ENCODE data around the gene FGF22.

Gene FGF22

DNA sequence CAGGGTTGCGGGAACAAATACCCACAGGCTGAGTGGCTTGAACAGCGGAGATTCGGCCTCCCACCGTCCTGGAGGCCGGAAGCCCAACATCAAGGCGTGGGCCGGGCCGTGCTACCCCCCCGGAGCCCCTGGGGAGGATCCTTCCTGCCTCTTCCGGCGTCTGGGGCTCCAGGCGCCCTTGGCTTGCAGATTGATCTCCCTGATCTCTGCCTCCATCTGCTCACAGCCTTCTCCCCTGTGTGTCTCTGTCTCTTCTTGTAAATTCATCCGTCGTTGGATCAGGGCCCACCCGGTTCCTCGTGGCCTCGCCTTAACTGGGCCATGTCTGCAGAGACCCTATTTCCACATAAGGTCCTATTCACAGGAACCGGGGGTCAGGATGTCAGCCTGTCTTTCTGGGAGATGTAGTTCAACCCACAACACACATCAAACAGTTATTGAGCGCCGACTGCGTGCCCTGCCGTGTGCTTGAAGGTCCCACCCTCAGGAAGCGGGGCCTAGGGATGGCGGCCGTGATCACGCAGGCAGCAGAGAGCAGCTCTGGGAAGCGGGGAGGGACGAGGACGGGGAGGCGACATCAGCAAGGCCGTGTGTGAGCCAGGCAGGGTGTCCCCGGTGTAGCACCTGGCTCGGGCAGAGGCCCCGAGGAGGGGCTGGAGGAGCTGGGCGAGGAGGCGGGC is 28.7 kb upstream of the FGF22 start:
- Histone ChIP-seq H3K4me1 (ENCODE audit: control insufficient read depth, insufficient read depth, low read length) (no peaks in the 10 kb centered on the region), H3K27me3 (ENCODE audit: control insufficient read depth, insufficient read depth, low read length) (no peaks in the 10 kb centered on the region), H3K4me3 (ENCODE audit: low read length) (no peak overlapping the region), H3K27ac (ENCODE audit: low read depth, low read length) (no peak overlapping the region), H3K9ac (ENCODE audit: low read length) (no peak overlapping the region), H3K36me3 (ENCODE audit: control insufficient read depth, insufficient read depth, low read length) (no peaks in the 10 kb centered on the region)

DNA sequence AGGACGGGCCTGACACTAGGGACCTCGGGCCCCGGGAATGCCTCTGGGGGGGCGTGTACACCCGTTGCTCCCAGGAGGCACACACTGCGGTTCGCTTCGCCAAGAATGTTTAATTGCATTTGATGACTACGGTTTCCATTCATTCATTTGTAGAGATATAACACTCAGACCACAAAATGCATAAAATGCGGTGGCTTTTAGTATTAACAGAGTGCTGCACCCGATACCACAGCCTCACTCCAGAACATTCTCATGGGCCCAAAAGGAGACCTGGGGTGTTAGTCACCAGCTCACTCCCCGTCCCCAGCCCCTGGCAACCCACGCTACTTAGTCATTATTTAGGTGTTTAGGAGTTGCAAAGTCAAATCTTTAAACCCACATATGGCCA is 28.2 kb upstream of the FGF22 start:
- no peaks in the 10 kb centered on the region for H3K4me1 ChIP-seq (ENCODE audit: control insufficient read depth, insufficient read depth, low read length)
- no peaks in the 10 kb centered on the region for H3K27me3 ChIP-seq (ENCODE audit: control insufficient read depth, insufficient read depth, low read length)
- H3K9ac ChIP-seq (ENCODE audit: low read length): no peak overlapping the region
- no peak overlapping the region for H3K4me3 ChIP-seq (ENCODE audit: low read length)
- no peaks in the 10 kb centered on the region for H3K36me3 ChIP-seq (ENCODE audit: control insufficient read depth, insufficient read depth, low read length)
- H3K27ac ChIP-seq (ENCODE audit: low read depth, low read length): no peak overlapping the region

DNA sequence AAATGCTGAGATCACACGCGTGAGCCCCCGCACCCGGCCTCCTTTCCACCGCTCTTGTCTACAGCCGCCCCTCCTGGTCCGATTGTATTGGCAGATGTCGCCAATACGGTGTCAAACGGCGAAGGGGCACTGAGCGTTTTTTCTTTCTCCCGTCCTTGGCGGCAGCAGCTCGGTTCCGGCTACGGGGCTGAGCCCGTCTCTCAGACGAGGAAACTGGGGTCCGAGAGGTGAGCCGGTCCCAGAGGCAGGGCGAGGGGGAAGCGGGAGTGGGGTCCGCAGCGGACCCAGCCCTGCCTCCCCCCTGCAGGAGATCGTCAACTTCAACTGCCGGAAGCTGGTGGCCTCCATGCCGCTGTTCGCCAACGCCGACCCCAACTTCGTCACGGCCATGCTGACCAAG is 26.7 kb upstream of the FGF22 start:
- no peak overlapping the region for H3K9ac ChIP-seq (ENCODE audit: low read length)
- H3K36me3 ChIP-seq (ENCODE audit: control insufficient read depth, insufficient read depth, low read length): no peaks in the 10 kb centered on the region
- H3K4me1 ChIP-seq (ENCODE audit: control insufficient read depth, insufficient read depth, low read length): no peaks in the 10 kb centered on the region
- no peak overlapping the region for H3K27ac ChIP-seq (ENCODE audit: low read depth, low read length)
- no peaks in the 10 kb centered on the region for H3K27me3 ChIP-seq (ENCODE audit: control insufficient read depth, insufficient read depth, low read length)
- H3K4me3 ChIP-seq (ENCODE audit: low read length): no peak overlapping the region

DNA sequence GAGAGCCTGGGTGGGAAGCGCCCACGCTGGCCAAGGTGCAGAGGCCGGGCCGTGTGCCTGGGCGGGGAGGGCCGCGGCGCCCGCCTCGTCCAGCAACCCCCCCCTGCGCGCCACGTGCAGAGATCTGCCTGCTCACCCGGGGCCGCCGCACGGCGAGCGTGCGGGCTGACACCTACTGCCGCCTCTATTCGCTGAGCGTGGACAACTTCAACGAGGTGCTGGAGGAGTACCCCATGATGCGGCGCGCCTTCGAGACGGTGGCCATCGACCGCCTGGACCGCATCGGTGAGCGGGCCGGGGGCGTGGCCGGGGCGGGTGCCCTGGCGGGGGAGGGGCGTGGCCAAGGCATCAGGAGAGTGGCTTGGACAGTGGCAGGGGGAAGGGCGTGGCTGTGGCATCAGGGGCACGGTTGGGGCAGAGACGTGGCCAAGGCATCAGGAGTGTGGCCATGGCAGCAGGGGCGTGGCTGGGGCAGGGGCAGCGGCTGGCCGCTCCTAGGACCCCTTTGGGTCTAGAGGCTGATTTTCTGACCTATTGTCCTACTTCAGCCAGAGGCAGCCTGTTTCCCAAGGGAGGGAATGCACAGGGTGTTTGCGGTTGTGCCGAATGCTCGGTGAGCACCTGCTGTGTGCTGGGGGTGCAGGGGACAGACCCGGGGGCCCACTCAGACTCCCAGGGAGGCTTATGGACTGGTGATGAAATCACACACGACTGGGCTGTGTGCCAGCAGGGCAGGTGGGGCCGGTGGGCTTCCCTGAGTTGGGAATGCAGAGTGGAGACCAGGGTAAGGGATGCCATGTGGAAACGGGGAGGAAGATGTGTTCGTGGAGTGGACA is 25.7 kb upstream of the FGF22 start:
- Histone ChIP-seq H3K27ac (ENCODE audit: low read depth, low read length) (no peak overlapping the region), H3K27me3 (ENCODE audit: control insufficient read depth, insufficient read depth, low read length) (no peaks in the 10 kb centered on the region), H3K9ac (ENCODE audit: low read length) (no peak overlapping the region), H3K4me3 (ENCODE audit: low read length) (no peak overlapping the region), H3K36me3 (ENCODE audit: control insufficient read depth, insufficient read depth, low read length) (peaks cover 5% of the 10 kb centered on the region), H3K4me1 (ENCODE audit: control insufficient read depth, insufficient read depth, low read length) (no peaks in the 10 kb centered on the region)

DNA sequence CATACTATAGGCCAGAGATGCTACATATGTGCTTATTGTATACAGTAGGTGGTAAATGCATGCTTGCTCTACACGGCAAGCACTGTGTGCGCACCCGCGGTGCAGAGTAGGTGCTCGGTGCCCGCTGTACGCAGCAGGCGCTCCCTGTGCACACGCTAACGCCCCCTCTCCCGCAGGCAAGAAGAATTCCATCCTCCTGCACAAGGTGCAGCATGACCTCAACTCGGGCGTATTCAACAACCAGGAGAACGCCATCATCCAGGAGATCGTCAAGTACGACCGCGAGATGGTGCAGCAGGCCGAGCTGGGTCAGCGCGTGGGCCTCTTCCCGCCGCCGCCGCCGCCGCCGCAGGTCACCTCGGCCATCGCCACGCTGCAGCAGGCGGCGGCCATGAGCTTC is 24.1 kb upstream of the FGF22 start:
- Histone ChIP-seq H3K4me1 (ENCODE audit: control insufficient read depth, insufficient read depth, low read length) (no peaks in the 10 kb centered on the region), H3K9ac (ENCODE audit: low read length) (no peak overlapping the region), H3K27me3 (ENCODE audit: control insufficient read depth, insufficient read depth, low read length) (no peaks in the 10 kb centered on the region), H3K4me3 (ENCODE audit: low read length) (no peak overlapping the region), H3K27ac (ENCODE audit: low read depth, low read length) (no peak overlapping the region), H3K36me3 (ENCODE audit: control insufficient read depth, insufficient read depth, low read length) (peaks cover 12% of the 10 kb centered on the region)

DNA sequence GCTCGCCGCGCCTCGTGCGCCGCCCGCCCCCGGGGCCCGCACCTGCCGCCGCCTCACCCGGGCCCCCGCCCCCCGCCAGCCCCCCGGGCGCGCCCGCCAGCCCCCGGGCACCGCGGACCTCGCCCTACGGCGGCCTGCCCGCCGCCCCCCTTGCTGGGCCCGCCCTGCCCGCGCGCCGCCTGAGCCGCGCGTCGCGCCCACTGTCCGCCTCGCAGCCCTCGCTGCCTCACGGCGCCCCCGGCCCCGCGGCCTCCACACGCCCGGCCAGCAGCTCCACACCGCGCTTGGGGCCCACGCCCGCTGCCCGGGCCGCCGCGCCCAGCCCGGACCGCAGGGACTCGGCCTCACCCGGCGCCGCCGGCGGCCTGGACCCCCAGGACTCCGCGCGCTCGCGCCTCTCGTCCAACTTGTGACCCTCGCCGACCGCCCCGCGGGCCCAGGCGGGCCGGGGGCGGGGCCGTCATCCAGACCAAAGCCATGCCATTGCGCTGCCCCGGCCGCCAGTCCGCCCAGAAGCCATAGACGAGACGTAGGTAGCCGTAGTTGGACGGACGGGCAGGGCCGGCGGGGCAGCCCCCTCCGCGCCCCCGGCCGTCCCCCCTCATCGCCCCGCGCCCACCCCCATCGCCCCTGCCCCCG is 23.5 kb upstream of the FGF22 start:
- Histone ChIP-seq H3K27ac (ENCODE audit: low read depth, low read length) (no peak overlapping the region), H3K36me3 (ENCODE audit: control insufficient read depth, insufficient read depth, low read length) (peaks cover 12% of the 10 kb centered on the region), H3K27me3 (ENCODE audit: control insufficient read depth, insufficient read depth, low read length) (no peaks in the 10 kb centered on the region), H3K4me1 (ENCODE audit: control insufficient read depth, insufficient read depth, low read length) (no peaks in the 10 kb centered on the region), H3K9ac (ENCODE audit: low read length) (no peak overlapping the region), H3K4me3 (ENCODE audit: low read length) (no peak overlapping the region)

DNA sequence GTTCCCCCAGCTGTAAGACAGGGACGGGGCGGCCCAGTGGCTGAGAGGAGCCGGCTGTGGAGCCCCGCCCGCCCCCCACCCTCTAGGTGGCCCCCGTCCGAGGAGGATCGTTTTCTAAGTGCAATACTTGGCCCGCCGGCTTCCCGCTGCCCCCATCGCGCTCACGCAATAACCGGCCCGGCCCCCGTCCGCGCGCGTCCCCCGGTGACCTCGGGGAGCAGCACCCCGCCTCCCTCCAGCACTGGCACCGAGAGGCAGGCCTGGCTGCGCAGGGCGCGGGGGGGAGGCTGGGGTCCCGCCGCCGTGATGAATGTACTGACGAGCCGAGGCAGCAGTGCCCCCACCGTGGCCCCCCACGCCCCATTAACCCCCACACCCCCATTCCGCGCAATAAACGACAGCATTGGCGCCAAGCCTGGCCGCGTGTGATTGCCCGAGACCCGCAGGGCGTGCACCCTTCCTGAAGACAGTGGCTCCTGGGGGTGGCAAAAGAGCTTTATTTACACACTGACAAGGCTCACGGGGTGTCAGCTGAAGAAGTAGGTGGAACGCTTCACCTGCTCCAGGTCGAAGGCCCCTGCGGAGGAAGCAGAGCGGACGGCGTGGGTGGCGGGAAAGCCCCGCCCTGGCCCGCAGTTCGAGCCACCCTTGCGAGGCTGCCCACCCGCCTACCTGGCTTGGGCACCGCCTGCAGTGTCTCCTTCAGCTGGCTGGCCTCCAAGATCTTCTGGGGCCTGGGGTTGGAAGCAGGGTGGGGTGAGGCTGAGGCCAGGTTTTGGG is 22.7 kb upstream of the FGF22 start:
- Histone ChIP-seq H3K27me3 (ENCODE audit: control insufficient read depth, insufficient read depth, low read length) (no peaks in the 10 kb centered on the region), H3K4me3 (ENCODE audit: low read length) (no peak overlapping the region), H3K27ac (ENCODE audit: low read depth, low read length) (no peak overlapping the region), H3K9ac (ENCODE audit: low read length) (no peak overlapping the region), H3K4me1 (ENCODE audit: control insufficient read depth, insufficient read depth, low read length) (no peaks in the 10 kb centered on the region), H3K36me3 (ENCODE audit: control insufficient read depth, insufficient read depth, low read length) (peaks cover 12% of the 10 kb centered on the region)

DNA sequence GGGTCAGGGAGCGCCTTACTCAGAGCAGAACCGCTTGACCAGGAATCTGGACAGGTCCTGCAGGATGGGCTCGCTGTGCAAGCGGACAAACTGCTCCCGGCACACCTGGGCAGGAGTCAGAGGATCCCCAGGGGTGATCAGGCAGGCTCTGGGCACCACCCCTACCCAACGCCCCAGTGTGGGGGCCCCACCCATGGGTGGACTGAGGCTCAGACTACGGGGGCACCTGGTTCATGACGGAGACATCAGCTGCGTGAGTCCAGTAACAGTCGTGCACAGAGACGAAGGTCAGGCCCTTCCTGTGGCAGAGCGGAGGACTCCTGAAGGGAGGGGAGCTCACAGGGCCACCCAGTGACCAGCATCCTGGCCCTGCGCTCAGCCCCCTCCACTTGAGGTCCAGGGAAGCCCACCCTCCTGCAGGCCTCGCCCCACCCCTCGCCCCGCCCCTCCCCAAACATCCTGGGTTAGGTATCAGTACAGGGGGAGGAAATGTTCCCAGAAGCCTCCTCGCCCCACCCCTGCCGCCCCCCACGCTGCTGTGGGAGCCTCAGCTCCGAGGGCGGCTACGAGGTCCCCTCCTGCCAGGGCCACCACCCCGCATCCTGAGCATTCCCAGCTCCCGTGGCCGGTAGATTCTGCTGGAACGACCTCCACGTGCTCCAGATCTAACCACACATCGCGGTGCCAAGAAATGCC is 22.0 kb upstream of the FGF22 start:
- Histone ChIP-seq H3K36me3 (ENCODE audit: control insufficient read depth, insufficient read depth, low read length) (peaks cover 12% of the 10 kb centered on the region), H3K4me3 (ENCODE audit: low read length) (no peak overlapping the region), H3K27ac (ENCODE audit: low read depth, low read length) (no peak overlapping the region), H3K9ac (ENCODE audit: low read length) (no peak overlapping the region), H3K4me1 (ENCODE audit: control insufficient read depth, insufficient read depth, low read length) (no peaks in the 10 kb centered on the region), H3K27me3 (ENCODE audit: control insufficient read depth, insufficient read depth, low read length) (no peaks in the 10 kb centered on the region)

DNA sequence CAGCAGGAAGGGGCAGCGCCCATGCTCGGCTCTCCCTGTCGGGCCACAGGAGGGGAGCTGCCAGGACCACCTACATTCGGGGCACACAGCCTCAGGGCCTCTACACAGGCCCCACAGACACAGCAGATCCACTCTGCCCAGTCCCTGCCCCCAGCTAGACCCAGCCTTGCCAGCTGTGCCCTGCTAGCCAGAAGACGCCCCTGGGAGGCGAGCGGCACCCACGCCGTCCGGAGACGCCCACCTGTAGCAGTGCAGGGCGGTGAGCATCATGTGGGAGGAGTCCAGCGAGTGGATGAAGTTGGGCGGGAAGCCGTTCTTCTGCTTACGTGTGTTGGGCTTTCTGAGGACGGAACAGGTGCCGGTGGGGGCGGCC is 21.4 kb upstream of the FGF22 start:
- no peaks in the 10 kb centered on the region for H3K27me3 ChIP-seq (ENCODE audit: control insufficient read depth, insufficient read depth, low read length)
- no peaks in the 10 kb centered on the region for H3K4me1 ChIP-seq (ENCODE audit: control insufficient read depth, insufficient read depth, low read length)
- peaks cover 12% of the 10 kb centered on the region for H3K36me3 ChIP-seq (ENCODE audit: control insufficient read depth, insufficient read depth, low read length)
- no peak overlapping the region for H3K9ac ChIP-seq (ENCODE audit: low read length)
- no peak overlapping the region for H3K27ac ChIP-seq (ENCODE audit: low read depth, low read length)
- no peak overlapping the region for H3K4me3 ChIP-seq (ENCODE audit: low read length)

DNA sequence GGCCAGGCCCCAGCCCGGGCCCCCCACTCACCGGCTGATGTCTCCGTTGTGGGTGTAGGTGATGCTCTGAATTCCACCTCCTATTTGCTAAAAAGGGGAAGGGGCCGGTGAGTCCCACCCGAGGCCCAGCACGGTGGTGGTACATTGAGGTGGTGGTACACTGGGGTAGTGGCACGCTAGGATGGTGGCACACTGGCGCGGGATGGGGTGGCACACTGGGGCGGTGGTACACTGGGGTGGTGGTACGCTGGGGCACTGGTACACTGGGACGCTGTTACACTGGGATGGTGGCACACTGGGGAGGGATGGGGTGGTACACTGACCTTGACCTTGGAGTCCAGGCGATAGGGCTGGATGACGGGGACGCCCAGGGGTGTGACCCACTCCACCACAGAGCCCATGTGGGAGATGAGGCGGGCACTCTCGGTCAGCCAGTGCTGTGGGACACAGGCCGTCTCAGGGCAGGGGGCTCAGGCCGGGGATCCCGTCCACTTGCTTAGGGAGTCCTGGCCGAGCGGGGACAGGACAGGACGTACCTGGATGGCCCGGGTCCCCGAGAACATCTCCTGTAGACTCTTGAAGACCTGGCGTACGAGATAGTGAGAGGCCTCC is 20.9 kb upstream of the FGF22 start:
- H3K4me1 ChIP-seq (ENCODE audit: control insufficient read depth, insufficient read depth, low read length): no peaks in the 10 kb centered on the region
- no peak overlapping the region for H3K27ac ChIP-seq (ENCODE audit: low read depth, low read length)
- H3K4me3 ChIP-seq (ENCODE audit: low read length): no peak overlapping the region
- H3K27me3 ChIP-seq (ENCODE audit: control insufficient read depth, insufficient read depth, low read length): no peaks in the 10 kb centered on the region
- peaks cover 12% of the 10 kb centered on the region for H3K36me3 ChIP-seq (ENCODE audit: control insufficient read depth, insufficient read depth, low read length)
- no peak overlapping the region for H3K9ac ChIP-seq (ENCODE audit: low read length)

DNA sequence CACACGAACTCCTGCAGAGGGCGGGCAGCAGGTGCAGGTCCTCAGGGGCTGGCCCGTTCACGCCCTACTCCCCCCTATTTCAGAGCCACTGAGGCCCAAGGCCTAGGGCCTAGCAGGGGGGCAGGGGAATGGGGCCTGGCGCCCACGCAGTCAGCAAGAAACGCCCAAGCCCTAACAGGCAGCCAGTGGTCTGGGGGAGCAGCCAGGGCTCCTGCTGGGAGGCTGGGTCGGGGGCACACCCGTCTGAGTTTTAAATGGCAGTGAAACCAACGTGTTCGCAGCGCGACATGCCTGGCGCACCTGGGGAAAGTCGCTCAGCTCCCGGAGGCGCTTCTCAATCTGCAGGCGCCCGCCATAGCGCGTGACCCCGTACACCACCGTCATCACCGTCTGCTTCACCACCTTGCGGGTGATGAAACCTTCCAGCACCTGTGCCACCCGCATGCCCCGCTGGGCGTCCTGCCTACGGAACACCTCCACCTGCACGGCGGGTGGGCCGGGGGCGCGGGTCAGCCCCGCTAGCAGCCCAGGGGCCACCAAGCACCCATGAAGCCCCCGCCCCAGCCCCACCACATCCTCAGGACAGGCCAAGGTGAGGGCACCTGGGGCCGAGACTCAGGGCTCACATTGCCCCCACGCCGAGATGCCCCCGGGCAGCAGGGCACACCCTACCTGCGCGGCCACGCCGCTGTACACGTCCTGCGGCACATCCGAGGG is 20.2 kb upstream of the FGF22 start:
- peaks cover 15% of the 10 kb centered on the region for H3K36me3 ChIP-seq (ENCODE audit: control insufficient read depth, insufficient read depth, low read length)
- no peak overlapping the region for H3K4me3 ChIP-seq (ENCODE audit: low read length)
- H3K27me3 ChIP-seq (ENCODE audit: control insufficient read depth, insufficient read depth, low read length): no peaks in the 10 kb centered on the region
- H3K27ac ChIP-seq (ENCODE audit: low read depth, low read length): no peak overlapping the region
- no peak overlapping the region for H3K9ac ChIP-seq (ENCODE audit: low read length)
- H3K4me1 ChIP-seq (ENCODE audit: control insufficient read depth, insufficient read depth, low read length): no peaks in the 10 kb centered on the region
